Upper lobe of left lung (tissue), 4 donors: ENCODE measurements around the gene PCSK5.

Experiments
- CTCF ChIP-seq, 6 experiments: fragments of 450-650 bp in 4 of 6; fragments of 200-600 bp in 2 of 6; sonication (generic) in 2 of 6; IDR thresholded peaks; one replicate each; pipeline ENCODE4 v1.5.1; 2016 to 2019; ENCODE audit warnings: antibody characterized with exemption in 6 of 6
- POLR2A ChIP-seq, 4 donors: fragments of 450-650 bp; IDR thresholded peaks; one replicate each; pipeline ENCODE4 v1.5.1; 2016 to 2017; ENCODE audit warnings: antibody characterized with exemption in 4 of 4, mild to moderate bottlenecking in 2 of 4
- POLR2AphosphoS5 ChIP-seq, 2 donors: sonication (generic); formaldehyde crosslinking; IDR thresholded peaks; one replicate each; pipeline ENCODE4 v1.5.1; 2017; ENCODE audit warnings: antibody characterized with exemption in 2 of 2

DNA sequence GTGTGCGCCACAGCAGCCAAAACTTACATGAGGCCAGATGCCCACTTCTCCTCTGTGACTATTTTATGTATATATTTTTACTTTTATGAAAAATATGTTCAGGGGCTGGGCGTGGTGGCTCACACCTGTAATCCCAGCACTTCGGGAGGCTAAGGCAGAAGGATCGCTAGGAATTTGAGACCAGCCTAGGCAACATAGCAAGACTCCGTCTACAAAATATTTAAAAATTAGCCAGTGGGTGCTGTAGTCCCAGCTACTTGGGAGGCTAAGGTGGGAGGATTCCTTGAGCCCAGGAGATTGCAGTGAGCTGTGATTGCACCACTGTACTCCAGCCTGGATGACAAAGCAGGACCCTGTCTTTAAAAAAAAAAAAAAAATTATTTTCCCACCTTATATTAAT is 420.5 kb downstream of the PCSK5 start:
- TF ChIP-seq CTCF (IDR thresholded peaks at IDR 0.05) (no peak), POLR2AphosphoS5 (IDR thresholded peaks at IDR 0.05) (no peak), POLR2A (IDR thresholded peaks at IDR 0.05) (no peak)
